HG02884 (cell line): ENCODE measurements around the gene PCYT2.
A peak's percentile ranks its signal among the peaks of the same experiment; 100 is the strongest.
"Not testable (repeated sequence)": the region's sequence is repeated elsewhere in the genome, so short reads cannot be mapped to it uniquely, and the experiment has no call there.

Experiments
- ATAC-seq: cut with Tn5 transposase; IDR thresholded peaks from one replicate; pipeline ENCODE4 v1.9.1; 2021; ENCODE audit warnings: mild to moderate bottlenecking, moderate library complexity; ENCODE audit not compliant: unreplicated experiment

PCYT2 gene

GRCh38 chr17:81927653-81928543 lies 16.7 kb upstream of the PCYT2 start, which contains the start of gene MAFG:
Gene MAFG, minus strand, starts transcription at chr17:81927735. Its CDS starts 4,550 bp downstream, at chr17:81923185.
- peak; percentile 60 for ATAC-seq

GRCh38 chr17:81927152-81927652 lies 16.0 kb upstream of the PCYT2 start:
- peak; percentile 8 for ATAC-seq

DNA sequence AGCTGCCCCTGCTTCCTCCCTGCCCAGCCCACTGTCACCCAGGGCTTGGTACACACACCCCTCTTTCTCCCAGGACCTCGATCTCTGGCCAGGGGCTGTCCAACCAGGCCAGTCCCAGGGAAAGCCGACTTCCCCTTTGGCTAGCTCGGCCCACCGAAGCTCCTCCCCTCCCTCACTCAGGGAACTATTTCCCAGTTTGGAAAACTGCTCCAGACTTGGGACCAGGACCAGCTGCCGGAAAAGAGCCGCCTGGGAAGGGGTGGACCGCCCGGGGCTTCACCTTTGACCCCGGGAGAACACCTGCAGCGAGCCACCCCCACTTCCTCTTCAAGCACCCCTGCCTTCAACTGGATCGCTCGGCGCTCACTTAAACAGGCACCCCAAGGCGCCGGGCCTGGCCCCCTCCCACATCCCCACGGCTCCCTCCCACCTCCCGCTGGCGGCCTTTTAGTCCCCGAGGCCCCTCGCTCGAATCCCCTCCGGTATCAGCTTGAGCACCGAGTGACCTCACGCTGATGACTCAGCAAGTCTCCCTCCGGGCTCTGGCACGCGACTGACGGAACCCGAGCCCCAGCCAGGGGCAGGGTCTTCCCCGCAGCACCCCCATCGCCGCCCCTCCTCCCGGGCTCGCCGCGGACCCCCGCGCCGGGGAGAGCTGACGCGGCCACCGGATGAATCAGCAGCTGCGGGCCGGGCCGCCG lies 15.4 kb upstream of the PCYT2 start:
- ATAC-seq: peak; percentile 13

DNA sequence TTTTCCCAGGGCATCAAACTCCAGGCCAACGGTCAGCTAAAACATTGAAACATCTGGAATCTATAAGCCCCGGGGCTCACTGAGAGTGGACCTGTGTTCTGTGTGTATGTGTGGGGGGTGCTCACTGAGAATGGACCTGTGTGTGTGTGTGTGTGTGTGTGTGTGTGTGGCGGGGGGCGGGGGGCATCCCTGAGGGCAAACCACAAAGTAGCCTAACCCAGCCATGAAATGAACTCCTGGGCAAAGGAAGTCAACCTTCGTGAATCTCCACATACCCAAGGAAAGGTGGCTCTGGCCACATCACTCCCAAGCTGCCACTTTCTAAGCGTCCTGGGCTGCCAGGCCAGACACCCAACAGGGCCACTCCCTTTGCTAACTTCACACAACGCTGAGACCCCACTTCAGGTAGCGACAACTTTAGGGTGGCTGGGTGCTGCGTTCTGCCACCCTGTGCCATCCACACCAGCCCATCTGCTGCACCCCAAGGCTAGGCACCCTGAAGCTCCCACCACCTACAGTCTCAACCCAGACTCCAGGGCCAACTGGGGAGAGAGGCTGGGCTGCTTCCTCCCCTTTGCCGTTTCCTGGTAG lies 14.8 kb upstream of the PCYT2 start:
- ATAC-seq: no peak

- ATAC-seq: no peak
Observed at GRCh38 chr17:81924557-81925532, 13.6 kb upstream of the PCYT2 start.

DNA sequence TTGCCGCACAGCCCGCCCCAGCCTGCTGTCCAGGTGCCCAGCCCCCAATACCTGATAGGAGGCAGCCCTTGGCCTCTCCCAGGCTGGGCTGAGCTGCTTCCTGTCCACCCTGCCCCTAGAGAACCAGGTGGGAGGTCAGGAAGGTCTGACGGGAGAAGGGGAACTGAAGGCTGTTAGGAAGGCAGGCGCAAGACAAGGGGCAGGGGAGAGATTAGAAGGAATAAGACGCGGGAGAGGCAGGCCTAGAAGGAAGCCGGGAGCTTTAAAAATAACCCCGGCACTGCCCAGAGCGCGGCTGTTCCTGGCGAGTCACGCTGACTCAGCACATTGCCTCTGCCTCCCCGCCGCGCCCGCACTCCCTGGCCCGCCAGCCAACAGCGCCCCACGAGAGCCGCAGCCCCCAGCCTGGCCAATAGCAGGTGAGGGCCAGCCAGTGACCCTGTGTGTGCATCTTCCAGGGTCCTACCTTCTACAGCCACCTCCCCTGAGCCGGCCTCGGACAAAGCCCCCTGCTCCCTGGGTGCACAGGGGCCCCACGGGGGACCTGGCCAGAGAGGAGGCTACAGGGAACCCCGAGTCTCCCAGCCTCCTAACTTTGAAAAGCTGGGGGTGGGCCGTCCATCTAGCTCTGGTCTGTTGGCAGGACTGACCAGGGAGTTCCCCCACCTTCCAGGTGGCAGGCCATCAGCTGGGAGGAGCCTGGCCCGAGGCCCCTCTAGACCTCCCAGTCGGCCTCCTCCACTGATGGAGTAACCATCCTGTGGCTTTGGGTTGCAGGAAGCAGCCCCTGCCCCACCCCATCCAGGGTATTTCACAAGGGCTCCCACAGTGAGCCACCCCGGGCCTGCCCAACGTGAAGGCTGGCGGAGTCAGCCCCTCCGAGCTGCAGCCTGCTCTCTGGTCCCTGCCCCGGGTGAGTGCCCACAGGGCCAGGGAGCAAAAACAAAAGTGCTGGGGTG lies 12.4 kb upstream of the PCYT2 start:
- no peak for ATAC-seq

GRCh38 chr17:81922566-81923301 lies 11.5 kb upstream of the PCYT2 start:
- ATAC-seq: no peak

DNA sequence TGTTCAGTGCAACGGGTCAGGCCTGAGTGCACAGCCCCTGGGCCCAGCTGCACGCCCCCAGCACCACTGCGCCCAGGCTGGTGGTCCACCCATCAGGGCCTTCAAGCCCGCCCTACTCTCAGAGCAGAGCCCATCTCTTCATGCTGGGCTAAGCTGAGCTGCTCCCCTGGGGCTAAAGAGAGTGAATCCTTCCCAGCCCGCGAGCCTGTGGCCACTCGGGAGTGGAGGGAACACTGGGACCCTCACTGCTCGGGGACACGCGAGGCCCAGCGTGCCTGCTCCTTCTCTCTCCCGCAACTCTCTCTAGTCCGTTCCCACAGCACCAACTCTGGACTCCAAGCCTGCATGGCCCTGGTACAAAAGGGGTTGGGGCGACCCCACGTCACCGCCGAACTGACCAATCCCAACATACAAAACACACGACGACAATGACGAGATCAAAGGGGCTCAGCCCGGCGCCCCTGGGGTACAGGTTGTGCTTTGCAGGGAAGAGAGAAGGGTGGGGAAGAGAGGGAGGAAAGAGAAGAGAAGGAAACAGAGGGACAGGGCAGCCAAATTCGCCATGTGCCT lies 10.9 kb upstream of the PCYT2 start:
- no peak for ATAC-seq

GRCh38 chr17:81921537-81921862 lies 10.3 kb upstream of the PCYT2 start:
- ATAC-seq: no peak

GRCh38 chr17:81920612-81921536 lies 9.7 kb upstream of the PCYT2 start:
- no peak for ATAC-seq

GRCh38 chr17:81918832-81919545 lies 7.8 kb upstream of the PCYT2 start:
- ATAC-seq: no peak

- not testable (repeated sequence) for ATAC-seq
Observed at GRCh38 chr17:81918333-81918669, 7.1 kb upstream of the PCYT2 start.

DNA sequence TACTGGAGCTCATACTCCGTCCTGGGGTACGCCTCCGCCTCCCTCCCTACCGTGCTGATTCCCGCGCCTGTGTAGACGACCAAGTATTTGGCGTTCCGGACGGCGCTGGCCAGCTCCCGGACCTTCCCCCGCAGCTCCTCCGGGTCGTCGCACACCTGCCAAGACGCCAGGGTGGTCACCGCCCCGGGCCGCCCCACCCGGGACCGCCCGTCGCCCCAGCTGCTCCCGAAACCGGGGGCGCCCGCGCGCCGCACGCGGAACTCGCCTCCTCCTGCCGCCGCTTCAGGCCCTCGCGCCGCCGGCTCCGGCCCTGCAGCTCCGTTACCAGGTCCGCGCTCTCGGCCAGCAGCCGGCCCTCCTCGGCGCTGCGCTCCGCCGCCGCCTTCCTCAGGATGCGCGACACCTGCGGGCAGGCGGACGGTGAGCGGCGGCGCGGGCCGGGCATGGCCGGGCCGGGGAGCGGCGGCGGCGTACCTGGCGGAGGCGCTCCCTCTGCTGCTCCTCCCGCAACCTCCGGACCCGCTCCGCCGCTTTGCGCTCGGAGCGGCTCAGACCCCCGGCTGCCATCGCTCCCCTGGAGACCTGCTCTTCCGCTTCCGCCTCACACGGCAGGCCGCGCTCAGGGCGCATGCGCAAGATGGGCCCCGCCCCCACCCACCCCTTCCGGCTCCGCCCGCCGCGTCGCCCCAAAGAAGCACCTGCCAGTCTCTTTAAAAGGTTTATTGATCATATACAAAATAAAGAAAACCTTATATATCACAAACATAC lies 6.5 kb upstream of the PCYT2 start, which contains the start of gene SIRT7:
Gene SIRT7, minus strand, starts transcription at position 612 of the 768 bp plus-strand sequence. Its CDS starts 45 bp downstream, at position 567.
- ATAC-seq: no peak

GRCh38 chr17:81916234-81917001 lies 5.2 kb upstream of the PCYT2 start:
- no peak for ATAC-seq

GRCh38 chr17:81915331-81915730 lies 4.1 kb upstream of the PCYT2 start:
- no peak for ATAC-seq
